Sigmoid colon (tissue), 4 donors: ENCODE measurements around the gene TRAFD1.

Source experiments
- CTCF ChIP-seq, 4 experiments: fragments of 450-650 bp in 3 of 4; fragments of 200-600 bp in 1 of 4; IDR thresholded peaks; one replicate each; pipeline ENCODE4 v1.5.1; 2016 to 2019; ENCODE audit warnings: antibody characterized with exemption in 4 of 4, mild to moderate bottlenecking in 3 of 4, moderate library complexity in 2 of 4
- EP300 ChIP-seq, 4 donors: sonication (generic); formaldehyde crosslinking; IDR thresholded peaks; one replicate each; pipeline ENCODE4 v1.6.1; 2017; ENCODE audit warnings: antibody characterized with exemption in 4 of 4
- POLR2A ChIP-seq, 2 donors: fragments of 450-650 bp; IDR thresholded peaks; one replicate each; pipeline ENCODE4 v1.6.1; 2016; ENCODE audit warnings: antibody characterized with exemption in 2 of 2, mild to moderate bottlenecking in 2 of 2, moderate library complexity in 2 of 2
- POLR2AphosphoS5 ChIP-seq, 4 donors: sonication (generic); formaldehyde crosslinking; IDR thresholded peaks; one replicate each; pipeline ENCODE4 v1.6.1; 2017; ENCODE audit warnings: antibody characterized with exemption in 4 of 4

- no peak for TF ChIP-seq CTCF (IDR thresholded peaks at IDR 0.05)
- TF ChIP-seq POLR2A (IDR thresholded peaks at IDR 0.05) = no peak
- TF ChIP-seq POLR2AphosphoS5 (IDR thresholded peaks at IDR 0.05) = peak in 1 of 4 donors; percentile 18
- TF ChIP-seq EP300 (IDR thresholded peaks at IDR 0.05) = no peak
Observed at GRCh38 chr12:112117685-112118084, 7.7 kb upstream of the TRAFD1 start.
